HG03097 (cell line): ENCODE data around the gene TAMALIN.

Experiments
- ATAC-seq: cut with Tn5 transposase; IDR thresholded peaks from one replicate; pipeline ENCODE4 v1.9.1; 2021; ENCODE audit not compliant: unreplicated experiment, low FRiP score

The TAMALIN gene

GRCh38 chr12:51980809-51981127 is 26.0 kb upstream of the TAMALIN start:
- ATAC-seq = no peak

DNA sequence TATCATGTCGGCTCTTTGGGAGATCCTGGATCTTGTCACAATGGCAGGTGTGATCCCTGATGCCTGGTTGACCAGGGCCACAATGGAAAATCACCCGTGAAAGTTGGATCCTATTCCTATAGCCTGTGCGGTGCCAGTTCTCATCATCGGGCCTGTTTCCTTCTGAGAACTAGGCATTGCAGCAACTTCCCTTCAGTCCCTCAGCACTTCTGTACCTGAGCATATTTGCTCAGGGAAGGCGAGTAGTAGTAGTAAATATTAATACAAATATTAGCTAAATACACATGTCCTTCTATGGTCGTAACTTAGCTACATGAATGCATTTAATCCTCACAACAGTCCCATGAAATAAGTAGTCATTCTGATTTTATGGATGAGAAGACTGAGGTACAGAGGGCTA is 22.1 kb upstream of the TAMALIN start:
- no peak for ATAC-seq

DNA sequence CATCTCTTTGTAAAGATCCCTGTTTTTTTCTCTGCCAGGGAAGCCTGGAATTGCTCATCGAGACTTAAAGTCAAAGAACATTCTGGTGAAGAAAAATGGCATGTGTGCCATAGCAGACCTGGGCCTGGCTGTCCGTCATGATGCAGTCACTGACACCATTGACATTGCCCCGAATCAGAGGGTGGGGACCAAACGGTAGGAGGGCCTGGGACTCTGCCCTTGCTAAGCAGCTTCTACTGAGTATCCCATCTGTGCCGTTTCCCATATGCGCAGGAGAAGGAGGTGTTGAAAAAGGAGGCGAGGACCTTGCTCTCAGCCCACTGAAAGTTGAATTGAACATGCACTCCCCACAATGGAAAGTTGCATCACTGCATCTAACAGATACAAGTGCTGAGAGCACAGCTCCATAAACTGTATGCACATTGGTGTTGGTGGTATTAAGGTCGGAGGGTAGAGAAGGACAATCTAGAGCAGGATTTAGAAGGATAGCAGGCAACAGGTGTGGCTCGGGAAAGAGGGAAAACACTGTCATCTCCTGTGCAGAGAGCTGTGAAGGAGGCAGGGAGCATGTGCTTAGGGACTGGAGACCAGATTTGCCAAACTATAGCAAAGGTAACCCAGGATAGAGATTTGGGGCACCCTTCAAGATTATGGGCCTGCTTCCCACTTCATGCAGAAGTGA is 21.5 kb upstream of the TAMALIN start:
- ATAC-seq = no peak

DNA sequence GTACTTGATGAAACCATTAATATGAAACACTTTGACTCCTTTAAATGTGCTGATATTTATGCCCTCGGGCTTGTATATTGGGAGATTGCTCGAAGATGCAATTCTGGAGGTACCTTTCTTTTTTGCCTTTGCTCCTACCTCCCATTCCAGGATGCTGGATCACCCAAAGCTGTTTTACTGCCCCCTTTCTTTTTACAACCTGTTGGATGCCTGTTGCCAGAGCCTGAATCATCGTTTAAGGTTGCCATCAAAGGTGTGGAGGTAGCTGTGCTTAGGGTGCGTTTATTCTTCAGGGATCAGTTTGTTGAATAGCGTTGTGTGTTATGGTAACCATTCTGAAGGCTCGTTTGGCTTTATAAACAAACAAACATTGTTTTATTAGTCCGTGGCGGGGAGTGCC is 19.9 kb upstream of the TAMALIN start:
- no peak for ATAC-seq

GRCh38 chr12:51992246-51992645 is 14.5 kb upstream of the TAMALIN start:
- ATAC-seq = no peak

- no peak for ATAC-seq
Observed at GRCh38 chr12:51994539-51994820, 12.3 kb upstream of the TAMALIN start.

DNA sequence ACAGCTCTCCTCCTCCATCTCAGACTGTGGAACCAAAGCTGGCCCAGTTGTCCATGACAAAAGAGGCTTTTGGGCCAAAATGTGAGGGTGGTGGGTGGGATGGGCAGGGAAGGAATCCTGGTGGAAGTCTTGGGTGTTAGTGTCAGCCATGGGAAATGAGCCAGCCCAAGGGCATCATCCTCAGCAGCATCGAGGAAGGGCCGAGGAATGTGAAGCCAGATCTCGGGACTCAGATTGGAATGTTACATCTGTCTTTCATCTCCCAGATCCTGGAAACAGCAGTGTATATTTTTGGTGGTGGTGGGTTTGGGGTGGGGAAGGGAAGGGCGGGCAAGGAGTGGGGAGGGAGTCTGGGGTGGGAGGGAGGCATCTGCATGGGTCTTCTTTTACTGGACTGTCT is 11.8 kb upstream of the TAMALIN start:
- ATAC-seq = no peak

DNA sequence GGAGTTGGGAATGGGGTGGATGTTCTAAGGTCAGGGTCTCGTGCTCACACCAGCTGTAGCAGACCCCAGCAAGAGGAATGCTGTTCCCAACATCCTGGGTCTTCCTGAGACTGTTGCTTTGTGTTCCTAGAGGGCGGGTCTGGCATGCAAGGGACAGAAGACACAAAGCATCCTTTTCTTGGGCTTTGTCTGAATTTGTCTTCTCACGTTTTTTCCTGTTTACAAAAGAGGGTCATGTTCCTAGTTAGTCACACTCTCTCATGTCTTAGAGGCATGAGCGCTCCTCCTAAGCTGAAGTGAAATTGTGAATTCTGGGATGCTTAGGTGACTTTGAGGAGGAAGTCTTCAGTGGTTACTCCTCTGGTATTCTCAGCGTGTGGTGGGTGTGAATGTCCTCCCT is 9.6 kb upstream of the TAMALIN start:
- ATAC-seq = no peak

DNA sequence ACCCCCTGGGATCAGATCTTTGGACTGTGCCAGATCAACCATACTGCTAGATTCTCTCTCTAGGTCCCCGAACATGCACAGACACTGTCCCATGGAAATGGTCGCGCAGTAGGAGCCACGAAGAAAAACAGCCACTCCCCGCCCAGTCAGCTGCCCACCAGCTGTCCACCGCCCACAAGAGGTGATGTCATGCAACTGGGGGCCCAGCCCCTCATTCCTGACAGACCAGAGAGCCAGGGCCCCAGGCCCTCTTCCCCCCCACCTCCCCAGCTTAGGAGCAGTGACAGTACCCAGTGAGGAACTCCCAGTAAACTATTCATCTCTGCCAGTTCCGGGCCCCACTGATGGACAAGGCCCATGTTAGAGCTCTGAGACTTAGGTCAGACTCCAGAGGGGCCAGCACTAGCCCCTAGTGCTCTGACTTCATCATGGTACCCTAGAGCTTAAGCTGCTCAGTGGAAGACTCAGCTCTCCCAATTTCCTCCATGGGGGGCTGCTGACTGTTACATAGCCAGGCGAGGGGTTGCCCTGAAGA is 3.7 kb upstream of the TAMALIN start:
- no peak for ATAC-seq

GRCh38 chr12:52003591-52003990 is 3.2 kb upstream of the TAMALIN start:
- ATAC-seq = no peak

DNA sequence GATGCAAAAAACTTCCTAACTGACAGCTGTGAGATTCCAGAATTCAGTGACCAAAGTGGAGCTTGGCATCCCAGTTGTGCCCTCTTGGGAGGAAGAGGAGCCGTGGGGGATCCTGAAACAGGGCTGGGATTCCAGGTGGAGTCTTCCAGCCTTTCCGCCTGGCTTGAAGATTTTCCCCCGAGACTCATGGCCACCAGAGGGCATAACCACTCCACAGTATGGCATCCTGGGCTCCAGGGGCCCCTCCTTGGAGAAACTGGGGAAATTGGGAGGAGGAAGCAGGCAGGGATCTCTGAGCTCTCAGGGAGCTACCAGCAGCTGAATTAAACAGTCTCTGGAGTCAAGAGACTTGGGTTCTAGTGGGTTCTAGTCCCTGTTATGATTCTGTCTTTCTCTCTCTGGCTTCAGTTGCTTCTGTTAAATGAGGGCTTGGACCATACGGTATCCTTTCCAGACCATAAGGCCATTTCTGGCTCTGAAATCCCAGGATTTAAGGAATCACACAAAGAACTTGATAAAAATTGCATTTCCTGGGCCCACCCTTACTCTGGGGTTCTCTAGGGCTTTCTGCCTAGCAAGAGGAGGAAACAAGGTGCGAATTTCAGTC is 2.6 kb upstream of the TAMALIN start:
- no peak for ATAC-seq

GRCh38 chr12:52005218-52005902 is 1.4 kb upstream of the TAMALIN start:
- ATAC-seq = no peak

- no peak for ATAC-seq
Observed at GRCh38 chr12:52005903-52006703, 643 bp upstream of the TAMALIN start.

DNA sequence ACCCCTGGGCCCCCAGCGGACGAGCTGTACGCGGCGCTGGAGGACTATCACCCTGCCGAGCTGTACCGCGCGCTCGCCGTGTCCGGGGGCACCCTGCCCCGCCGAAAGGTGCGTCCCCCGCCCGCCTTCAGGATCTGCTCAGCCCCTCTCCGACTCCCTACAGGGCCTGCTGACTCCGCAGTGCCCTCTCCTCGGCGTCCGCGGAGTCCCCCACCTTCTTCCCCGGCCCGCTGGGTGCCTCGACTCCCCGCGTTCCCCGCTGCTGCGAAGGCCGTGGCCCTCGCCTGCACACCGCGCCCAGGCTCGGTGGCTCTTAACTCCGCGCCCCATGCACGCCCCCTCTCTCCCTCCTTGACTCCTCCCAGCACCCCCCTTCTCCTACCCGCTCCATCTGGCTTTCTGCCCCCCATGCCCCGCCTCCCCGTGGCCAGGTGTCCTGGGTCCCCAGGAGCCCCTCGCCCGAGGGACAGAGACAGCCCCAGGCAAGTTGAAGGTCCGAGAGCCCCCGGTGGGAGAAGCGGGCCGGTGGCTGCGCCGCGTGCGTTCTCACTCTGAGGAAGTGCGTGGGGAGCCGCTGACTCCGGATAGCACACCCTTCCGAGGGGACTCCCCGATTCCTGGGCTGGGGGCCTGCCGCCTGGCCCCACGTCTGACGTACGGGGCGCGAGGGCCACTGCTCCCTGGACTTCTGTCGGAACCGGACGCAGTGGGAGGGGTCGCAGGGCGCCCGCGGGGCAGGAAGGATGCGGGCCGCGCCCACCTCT is 594 bp downstream of the TAMALIN start:
- no peak for ATAC-seq

DNA sequence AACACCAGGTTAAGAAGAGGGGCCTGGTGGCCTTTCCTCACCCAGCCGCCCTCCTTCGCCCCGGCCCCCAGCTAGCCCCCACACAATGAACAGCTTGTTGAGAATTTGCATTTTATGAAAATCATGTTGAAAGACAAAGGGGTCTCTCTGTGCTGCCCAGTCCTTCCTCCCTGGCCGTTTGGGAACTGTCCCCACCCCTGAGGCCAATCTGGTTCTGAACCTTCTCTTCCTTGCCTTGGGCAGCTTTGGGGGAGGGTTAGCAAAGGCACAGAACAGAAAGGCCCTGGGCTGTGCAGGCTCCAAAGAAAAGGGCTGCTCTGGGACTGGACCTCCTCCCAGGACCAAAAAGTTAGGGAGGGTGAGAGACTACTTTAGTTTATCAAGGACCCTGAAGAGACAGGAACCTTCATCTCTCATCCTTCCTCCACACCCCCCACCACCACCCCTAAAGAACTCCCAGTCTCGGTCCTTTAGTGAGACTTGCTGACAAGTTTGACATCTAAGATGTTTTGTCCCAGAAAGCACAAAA is 1.3 kb downstream of the TAMALIN start:
- no peak for ATAC-seq

GRCh38 chr12:52009081-52009751 is 2.5 kb downstream of the TAMALIN start:
- no peak for ATAC-seq

- ATAC-seq = no peak
Observed at GRCh38 chr12:52010152-52010622, 3.4 kb downstream of the TAMALIN start.

DNA sequence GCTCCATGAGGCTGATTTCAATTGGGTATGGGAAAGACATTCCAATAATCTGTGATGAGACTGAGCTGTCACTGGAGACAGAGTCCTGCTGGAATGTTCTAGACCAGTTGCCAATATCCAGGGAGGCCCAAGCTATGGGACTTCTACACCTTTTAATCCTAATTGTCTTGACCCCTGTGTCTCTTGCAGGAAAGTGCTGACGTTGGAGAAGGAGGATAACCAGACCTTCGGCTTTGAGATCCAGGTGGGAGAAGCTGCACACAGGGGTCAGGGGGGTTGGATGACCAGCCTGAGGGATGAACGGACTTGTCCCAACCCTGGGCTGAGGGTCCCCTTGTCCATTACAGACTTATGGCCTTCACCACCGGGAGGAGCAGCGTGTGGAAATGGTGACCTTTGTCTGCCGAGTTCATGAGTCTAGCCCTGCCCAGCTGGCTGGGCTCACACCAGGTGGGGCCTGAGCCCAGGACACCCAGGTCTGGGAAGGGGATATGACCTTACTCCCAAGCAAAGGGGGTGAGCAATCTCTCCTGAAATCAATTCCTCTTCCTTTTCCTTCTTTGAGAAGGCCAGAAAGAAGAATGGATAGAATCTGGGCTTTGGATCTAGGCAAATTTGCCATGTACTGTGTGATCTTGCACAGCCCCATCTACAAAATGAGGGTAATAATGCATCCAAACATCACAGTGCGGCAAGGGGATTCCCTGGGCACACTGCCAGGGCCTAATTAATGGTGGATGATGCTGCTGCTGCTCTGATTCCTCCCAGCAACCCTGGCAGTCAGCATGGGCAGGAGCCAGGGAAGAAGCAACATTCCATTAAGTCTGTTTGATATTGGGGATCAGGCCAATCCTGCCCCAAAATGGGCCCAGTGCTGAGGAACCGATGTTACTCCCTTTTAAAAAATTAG is 4.2 kb downstream of the TAMALIN start:
- no peak for ATAC-seq
